Activated CD4-positive, alpha-beta T cell treated with anti-CD3 and anti-CD28 coated beads, Interleukin-2, Interleukin-6, amounts not matched to agents 100 ng/mL and 50 ng/mL, durations not matched to agents 16 hours and 8 hours (primary cell): ENCODE measurements around the gene MYZAP.

Experiments
- DNase-seq: peaks from one replicate; pipeline ENCODE4 v3.0.0-alpha.2; 2020

MYZAP gene

GRCh38 chr15:57631386-57632110 is 39.8 kb downstream of the MYZAP start:
- DNase-seq, result no peak

- DNase-seq, result no peak
Measured at GRCh38 chr15:57634290-57634689, 42.6 kb downstream of the MYZAP start.

GRCh38 chr15:57635300-57635909 is 43.7 kb downstream of the MYZAP start:
- no peak for DNase-seq

GRCh38 chr15:57637846-57638245 is 46.1 kb downstream of the MYZAP start:
- DNase-seq, result no peak

GRCh38 chr15:57639306-57639705 is 47.6 kb downstream of the MYZAP start:
- DNase-seq, result no peak

- DNase-seq, result peak; percentile 28
Measured at GRCh38 chr15:57640930-57641682, 49.4 kb downstream of the MYZAP start.

GRCh38 chr15:57643826-57644225 is 52.1 kb downstream of the MYZAP start:
- no peak for DNase-seq

GRCh38 chr15:57646087-57646486 is 54.4 kb downstream of the MYZAP start:
- DNase-seq, result no peak

- no peak for DNase-seq
Measured at GRCh38 chr15:57647071-57647790, 55.5 kb downstream of the MYZAP start.

GRCh38 chr15:57647791-57648130 is 56.1 kb downstream of the MYZAP start:
- no peak for DNase-seq

GRCh38 chr15:57649138-57649537 is 57.4 kb downstream of the MYZAP start:
- DNase-seq, result no peak

GRCh38 chr15:57651445-57651844 is 59.7 kb downstream of the MYZAP start:
- DNase-seq, result peak; percentile 16

- DNase-seq, result no peak
Measured at GRCh38 chr15:57652481-57652880, 60.8 kb downstream of the MYZAP start.

- no peak for DNase-seq
Measured at GRCh38 chr15:57654153-57654852, 62.6 kb downstream of the MYZAP start.

GRCh38 chr15:57655053-57655452 is 63.3 kb downstream of the MYZAP start:
- no peak for DNase-seq

GRCh38 chr15:57655809-57656208 is 64.1 kb downstream of the MYZAP start:
- no peak for DNase-seq

- no peak for DNase-seq
Measured at GRCh38 chr15:57656434-57656833, 64.7 kb downstream of the MYZAP start.

GRCh38 chr15:57657619-57658018 is 65.9 kb downstream of the MYZAP start:
- DNase-seq, result no peak

GRCh38 chr15:57662091-57662744 is 70.5 kb downstream of the MYZAP start:
- DNase-seq, result no peak

GRCh38 chr15:57662802-57663201 is 71.1 kb downstream of the MYZAP start:
- no peak for DNase-seq

GRCh38 chr15:57663262-57663661 is 71.6 kb downstream of the MYZAP start:
- no peak for DNase-seq

- DNase-seq, result no peak
Measured at GRCh38 chr15:57665194-57665593, 73.5 kb downstream of the MYZAP start.
